Common myeloid progenitor, CD34-positive (primary cell): Measurements from ENCODE around the gene HPGDS.
"Not testable (repeated sequence)": the region's sequence is repeated elsewhere in the genome, so short reads cannot be mapped to it uniquely, and the experiment has no call there.

Experiments
- CTCF ChIA-PET: fragments of 350-600 bp; sonication (Branson Sonifier 250); formaldehyde crosslinking; loops from one replicate; lab custom pipeline; 2021; ENCODE audit warnings: antibody characterized with exemption; lab: Charles Lee
- POLR2A ChIA-PET: fragments of 350-600 bp; sonication (Branson Sonifier 250); formaldehyde crosslinking; loops from one replicate; lab custom pipeline; 2021; ENCODE audit warnings: antibody characterized with exemption; lab: Charles Lee
- DNase-seq, 3 donors: peaks; one replicate each; pipeline versions ENCODE4 v3.0.0 to v3.0.0-alpha.2; 2013
- H3K27ac ChIP-seq, 2 experiments: 1 replicate in 1 of 2; 2 replicates in 1 of 2; pipeline ENCODE4 v1.7.0; 2013; ENCODE audit warnings: inconsistent platforms in 2 of 2, low read length in 2 of 2, mild to moderate bottlenecking in 2 of 2, low read depth in 1 of 2, moderate library complexity in 1 of 2; ENCODE audit not compliant: severe bottlenecking in 2 of 2, insufficient read depth in 1 of 2, poor library complexity in 1 of 2
- H3K27me3 ChIP-seq, 5 experiments: replicated peaks in 2 of 5; 1 replicate in 3 of 5; 2 replicates in 2 of 5; pipeline versions ENCODE4 v1.6.1 to v1.7.0; 2013; ENCODE audit warnings: low read length in 4 of 5, mild to moderate bottlenecking in 2 of 5, moderate library complexity in 2 of 5, inconsistent platforms in 1 of 5; ENCODE audit not compliant: insufficient read depth in 5 of 5, control insufficient read depth in 4 of 5
- H3K36me3 ChIP-seq, 4 experiments: 1 replicate in 2 of 4; 2 replicates in 2 of 4; pipeline versions ENCODE4 v1.6.1 to v1.7.0; 2013; ENCODE audit warnings: low read length in 3 of 4, control low read depth in 1 of 4, mild to moderate bottlenecking in 1 of 4; ENCODE audit not compliant: control insufficient read depth in 4 of 4, insufficient read depth in 4 of 4
- H3K4me1 ChIP-seq, 4 experiments: 1 replicate in 3 of 4; 2 replicates in 1 of 4; pipeline versions ENCODE4 v1.6.1 to v1.7.1; 2013; ENCODE audit warnings: low read length in 3 of 4, mild to moderate bottlenecking in 3 of 4, control low read depth in 1 of 4, inconsistent platforms in 1 of 4, moderate library complexity in 1 of 4; ENCODE audit not compliant: control insufficient read depth in 4 of 4, insufficient read depth in 4 of 4; ENCODE audit errors: control extremely low read depth in 1 of 4
- H3K4me3 ChIP-seq, 7 experiments: 1 replicate in 4 of 7; 2 replicates in 3 of 7; pipeline versions ENCODE4 v1.5.1 to v1.7.0; 2013; ENCODE audit warnings: mild to moderate bottlenecking in 7 of 7, low read length in 6 of 7, moderate library complexity in 6 of 7, inconsistent platforms in 2 of 7, low read depth in 2 of 7, control low read depth in 1 of 7; ENCODE audit not compliant: insufficient read depth in 4 of 7, control insufficient read depth in 1 of 7; ENCODE audit errors: extremely low read depth in 1 of 7
- H3K9me3 ChIP-seq, 5 experiments: 1 replicate in 4 of 5; 2 replicates in 1 of 5; pipeline versions ENCODE4 v1.6.1 to v1.7.1; 2013; ENCODE audit warnings: low read length in 4 of 5, mild to moderate bottlenecking in 2 of 5, inconsistent platforms in 1 of 5, low read depth in 1 of 5, moderate library complexity in 1 of 5; ENCODE audit not compliant: control insufficient read depth in 4 of 5, insufficient read depth in 2 of 5; ENCODE audit errors: control extremely low read depth in 1 of 5
- WGBS: methylation state at CpG from one replicate; pipeline ENCODE4 v1.1.5; 2013; ENCODE audit not compliant: insufficient coverage; 5-methylcytosine and 5-hydroxymethylcytosine counted together

The HPGDS gene

GRCh38 chr4:94334476-94334875 is 8.2 kb downstream of the HPGDS start:
- H3K27ac ChIP-seq = no peak overlapping the region
- no peaks in the 10 kb centered on the region for H3K9me3 ChIP-seq
- peaks cover 4 to 21% (median 11%) of the 10 kb centered on the region in 4 experiments for H3K4me1 ChIP-seq
- no CpG with 5 or more reads among the region's 2 CpGs for WGBS
- H3K27me3 ChIP-seq = no peaks in the 10 kb centered on the region
- ChIA-PET CTCF (interaction anchor here (0.7 to 4.0 kb wide), 11 partner anchors 10 to 258 kb away, joined by 3 to 33 read pairs (median 4); no protein-coding TSS in a partner anchor), POLR2A (no interaction called here)
- H3K4me3 ChIP-seq = no peak overlapping the region
- DNase-seq = no peak
- peaks cover 0 to 18% (median 7%) of the 10 kb centered on the region in 4 experiments for H3K36me3 ChIP-seq

GRCh38 chr4:94333866-94334265 is 8.8 kb downstream of the HPGDS start:
- H3K4me3 ChIP-seq = no peak overlapping the region
- H3K4me1 ChIP-seq = peaks cover 3 to 16% (median 5%) of the 10 kb centered on the region in 4 experiments
- peaks cover 0 to 24% (median 12%) of the 10 kb centered on the region in 4 experiments for H3K36me3 ChIP-seq
- H3K27me3 ChIP-seq = no peaks in the 10 kb centered on the region
- no peak overlapping the region for H3K27ac ChIP-seq
- H3K9me3 ChIP-seq = peaks cover 0 to 2% (median 0%) of the 10 kb centered on the region in 5 experiments
- no peak for DNase-seq
- CTCF ChIA-PET = interaction anchor here (0.7 to 4.0 kb wide), 13 partner anchors 9 to 259 kb away, joined by 3 to 33 read pairs (median 4); partner anchors contain the start of gene HPGDS
- POLR2A ChIA-PET = no interaction called here
- 100% methylated on average over 1 of the region's 3 CpGs for WGBS

DNA sequence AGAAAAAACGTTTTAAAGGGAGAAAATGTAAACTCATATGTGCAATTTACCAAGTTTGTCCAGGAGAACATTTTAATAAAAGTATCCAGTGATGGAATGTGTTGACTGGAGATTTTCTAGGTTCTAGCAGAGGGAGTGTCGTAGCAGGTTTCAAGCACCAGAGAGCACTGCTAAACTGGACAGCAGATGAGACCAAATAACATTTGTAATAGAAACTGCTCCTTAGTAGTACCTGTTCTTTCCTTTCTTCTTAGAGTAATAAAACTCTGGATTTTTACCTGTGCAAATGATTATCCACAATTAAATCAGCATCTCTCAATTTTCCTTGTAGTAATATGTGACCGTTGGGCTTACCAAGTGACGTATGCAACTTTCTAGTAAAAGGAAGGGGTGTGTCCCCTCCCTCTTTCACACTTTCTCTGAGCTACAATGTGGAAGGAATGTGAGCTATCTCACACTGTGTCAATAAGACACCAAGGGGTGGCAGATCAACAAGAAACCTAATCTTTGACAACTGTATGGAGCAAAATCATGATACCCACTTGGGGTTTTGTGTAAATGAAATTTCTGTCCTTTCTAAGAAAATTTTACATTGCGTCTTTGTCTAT is 9.5 kb downstream of the HPGDS start:
- Histone ChIP-seq H3K4me3 (peak overlapping the region in 3 of 7 experiments; percentile 4 to 57 (median 22)), H3K27me3 (no peaks in the 10 kb centered on the region), H3K4me1 (peaks cover 0 to 9% (median under 1%) of the 10 kb centered on the region in 4 experiments), H3K36me3 (peaks cover 0 to 27% (median 15%) of the 10 kb centered on the region in 4 experiments), H3K27ac (no peak overlapping the region), H3K9me3 (peaks cover 0 to 6% (median 0%) of the 10 kb centered on the region in 5 experiments)
- 86% methylated on average over 1 of the region's 5 CpGs for WGBS
- ChIA-PET CTCF (interaction anchor here (0.7 to 4.0 kb wide), 14 partner anchors 8 to 259 kb away, joined by 3 to 33 read pairs (median 4); partner anchors contain the start of gene HPGDS), POLR2A (no interaction called here)
- DNase-seq = peak in 2 of 3 donors; percentile 51 to 55

DNA sequence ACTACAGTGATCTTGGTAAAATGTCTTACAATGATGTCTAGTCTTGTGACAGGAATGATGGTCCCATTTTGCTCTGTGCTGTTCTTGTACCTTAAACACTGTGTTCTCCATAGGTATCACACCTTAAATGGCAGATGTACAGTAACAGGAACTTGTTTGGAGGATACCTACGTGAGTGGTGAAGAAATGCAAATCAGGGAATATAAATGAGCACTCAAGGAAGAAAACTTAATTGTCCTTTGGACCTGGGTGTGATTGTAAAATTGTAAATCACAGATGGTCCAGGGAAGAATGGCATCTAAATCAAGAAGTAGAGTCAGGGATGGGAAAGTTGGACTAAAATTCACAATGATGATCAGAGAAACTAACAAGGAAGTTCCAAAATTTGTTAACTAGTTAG is 12.7 kb downstream of the HPGDS start:
- DNase-seq = no peak
- Histone ChIP-seq H3K4me3 (no peak overlapping the region), H3K36me3 (peaks cover 5 to 39% (median 22%) of the 10 kb centered on the region in 4 experiments), H3K9me3 (peaks cover 4 to 30% (median 19%) of the 10 kb centered on the region in 5 experiments), H3K27me3 (no peaks in the 10 kb centered on the region), H3K27ac (no peak overlapping the region), H3K4me1 (peaks cover 0 to 3% (median 0%) of the 10 kb centered on the region in 4 experiments)
- POLR2A ChIA-PET = no interaction called here
- 100% methylated on average over 1 of the region's 1 CpG for WGBS
- CTCF ChIA-PET = interaction anchor here (1.1 kb wide), 1 partner anchor 12 kb away, joined by 4 read pairs; no protein-coding TSS in a partner anchor

- POLR2A ChIA-PET = no interaction called here
- no CpG with 5 or more reads among the region's 1 CpG for WGBS
Observed at GRCh38 chr4:94325835-94326234, 16.8 kb downstream of the HPGDS start.

DNA sequence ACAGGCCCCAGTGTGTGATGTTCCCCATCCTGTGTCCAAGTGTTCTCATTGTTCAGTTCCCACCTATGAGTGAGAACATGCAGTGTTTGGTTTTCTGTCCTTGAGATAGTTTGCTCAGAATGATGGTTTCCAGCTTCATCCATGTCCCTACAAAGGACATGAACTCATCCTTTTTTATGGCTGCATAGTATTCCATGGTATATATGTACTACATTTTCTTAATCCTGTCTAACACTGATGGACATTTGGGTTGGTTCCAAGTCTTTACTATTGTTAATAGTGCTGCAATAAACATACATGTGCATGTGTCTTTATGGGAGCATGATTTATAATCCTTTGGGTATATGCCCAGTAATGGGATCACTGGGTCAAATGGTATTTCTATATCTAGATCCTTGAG is 22.7 kb downstream of the HPGDS start:
- H3K27ac ChIP-seq, CTCF ChIA-PET, DNase-seq, H3K4me1 ChIP-seq, H3K36me3 ChIP-seq, H3K4me3 ChIP-seq, POLR2A ChIA-PET, H3K27me3 ChIP-seq: not testable (repeated sequence)
- peaks cover under 1 to 21% (median 8%) of the 10 kb centered on the region in 5 experiments for H3K9me3 ChIP-seq

More at GRCh38 chr4:94325835-94326234, 16.8 kb downstream of the HPGDS start:
- Histone ChIP-seq H3K4me1 (no peaks in the 10 kb centered on the region), H3K36me3 (peaks cover 5 to 28% (median 17%) of the 10 kb centered on the region in 4 experiments), H3K27me3 (no peaks in the 10 kb centered on the region), H3K27ac (no peak overlapping the region), H3K9me3 (peaks cover 4 to 37% (median 20%) of the 10 kb centered on the region in 5 experiments), H3K4me3 (no peak overlapping the region)
- CTCF ChIA-PET = interaction anchor here (3.3 kb wide), 1 partner anchor 20 kb away, joined by 11 read pairs; no protein-coding TSS in a partner anchor
- peak in 2 of 3 donors; percentile 66 for DNase-seq
